ENCODE results near the gene RAB18. TPM values are rescaled to one million over a fixed set of nuclear protein-coding genes. Genes with fewer than 3 reads are reported as not detected.

The RAB18 gene
- total RNA-seq, 1 donor from 2014 or later = 8.3 TPM

DNA sequence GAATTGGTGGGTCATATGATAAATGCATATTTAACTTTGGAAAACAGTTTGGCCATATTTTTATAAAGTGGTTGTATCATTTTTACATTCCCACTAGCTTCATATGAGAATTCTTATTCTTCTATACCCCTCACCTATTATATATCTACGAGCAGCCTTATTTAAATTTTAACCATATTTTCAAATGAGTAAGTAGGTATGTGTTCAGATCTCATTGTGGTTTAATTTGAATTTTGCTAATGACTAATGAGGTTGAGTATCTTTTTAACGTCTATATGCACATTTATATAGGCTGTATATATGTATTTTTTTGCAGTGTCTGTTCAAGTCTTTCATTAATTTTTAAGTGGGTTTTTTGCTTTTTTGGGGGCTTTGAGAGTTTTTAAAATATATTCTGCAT, 14.2 kb downstream of the RAB18 start:
- no peak for TF ChIP-seq CTCF (IDR thresholded peaks at IDR 0.05)
- DNase-seq (ENCODE audit: low spot score in 2 of 2) = no peak
- intact Hi-C loops (cut with DNase I) = no loop called here
- H3K9me3 ChIP-seq = no peaks in the 10 kb centered on the region
- peaks cover 0 to 8% of the 10 kb centered on the region in 2 donors for H3K4me1 ChIP-seq
- no peak overlapping the region for H3K27ac ChIP-seq
- no peaks in the 10 kb centered on the region for H3K27me3 ChIP-seq
- no peak overlapping the region for H3K4me3 ChIP-seq
- H3K36me3 ChIP-seq = peaks cover 0 to 4% of the 10 kb centered on the region in 2 donors

GRCh38 chr10:27525819-27526218, 21.7 kb downstream of the RAB18 start:
- intact Hi-C loops (cut with DNase I) = no loop called here
- Histone ChIP-seq H3K4me1 (peaks cover 0 to 4% of the 10 kb centered on the region in 2 donors), H3K36me3 (no peaks in the 10 kb centered on the region), H3K9me3 (no peaks in the 10 kb centered on the region), H3K27me3 (no peaks in the 10 kb centered on the region), H3K27ac (no peak overlapping the region), H3K4me3 (no peak overlapping the region)
- DNase-seq (ENCODE audit: low spot score in 2 of 2) = no peak
- TF ChIP-seq CTCF (IDR thresholded peaks at IDR 0.05) = no peak

- intact Hi-C loops (cut with DNase I) = no loop called here
- Histone ChIP-seq H3K4me1 (peaks cover 0 to 4% of the 10 kb centered on the region in 2 donors), H3K27ac (no peak overlapping the region), H3K36me3 (no peaks in the 10 kb centered on the region), H3K27me3 (no peaks in the 10 kb centered on the region), H3K4me3 (no peak overlapping the region), H3K9me3 (no peaks in the 10 kb centered on the region)
- no peak for DNase-seq (ENCODE audit: low spot score in 2 of 2)
- TF ChIP-seq CTCF (IDR thresholded peaks at IDR 0.05) = no peak
These were observed 22.1 kb downstream of the RAB18 start for GRCh38 chr10:27526242-27526641.

DNA sequence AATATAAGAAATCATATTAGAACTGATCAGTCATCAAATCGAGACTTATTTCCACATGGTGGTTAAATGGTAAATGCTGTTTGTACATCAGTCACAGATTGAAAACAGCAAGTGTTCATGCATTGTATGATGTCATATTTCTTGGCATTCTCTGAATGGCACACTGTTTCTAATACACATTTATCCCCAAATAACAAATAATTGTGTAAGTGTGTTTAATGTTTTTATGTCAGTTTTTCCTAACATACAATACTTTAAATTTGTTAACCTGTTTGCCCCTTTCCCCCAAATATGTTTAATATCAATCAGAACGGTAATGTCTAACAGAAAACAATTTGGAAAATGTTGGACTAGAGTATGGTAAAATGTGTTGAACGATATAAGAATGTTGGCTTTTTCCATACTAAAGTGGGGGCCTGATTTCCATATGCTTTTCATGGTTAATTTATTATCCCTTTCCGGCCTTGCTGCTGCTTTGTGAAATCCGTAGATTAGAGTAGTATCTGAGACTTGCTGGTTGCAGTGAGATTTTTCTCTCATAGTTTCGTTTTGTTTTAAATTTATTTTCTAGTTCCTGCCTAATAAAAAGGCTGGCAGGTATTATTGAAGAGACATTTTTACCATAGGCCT, 23.7 kb downstream of the RAB18 start:
- DNase-seq (ENCODE audit: low spot score in 2 of 2) = no peak
- intact Hi-C loops (cut with DNase I) = no loop called here

GRCh38 chr10:27529010-27529783, 25.1 kb downstream of the RAB18 start:
- intact Hi-C loops (cut with DNase I) = no loop called here

More for the DNA sequence above, 23.7 kb downstream of the RAB18 start:
- no peak for TF ChIP-seq CTCF (IDR thresholded peaks at IDR 0.05)
- H3K4me1 ChIP-seq = peaks cover 0 to 4% of the 10 kb centered on the region in 2 donors
- no peaks in the 10 kb centered on the region for H3K9me3 ChIP-seq
- H3K36me3 ChIP-seq = no peaks in the 10 kb centered on the region
- no peaks in the 10 kb centered on the region for H3K27me3 ChIP-seq
- no peak overlapping the region for H3K27ac ChIP-seq
- H3K4me3 ChIP-seq = no peak overlapping the region

More at GRCh38 chr10:27529010-27529783, 25.1 kb downstream of the RAB18 start:
- Histone ChIP-seq H3K36me3 (peaks cover 4 to 6% of the 10 kb centered on the region in 2 donors), H3K27ac (no peak overlapping the region), H3K9me3 (no peaks in the 10 kb centered on the region), H3K4me3 (no peak overlapping the region), H3K27me3 (no peaks in the 10 kb centered on the region), H3K4me1 (peaks cover 0 to 4% of the 10 kb centered on the region in 2 donors)
- no peak for DNase-seq (ENCODE audit: low spot score in 2 of 2)
- TF ChIP-seq CTCF (IDR thresholded peaks at IDR 0.05) = no peak
